GM12875 (cell line): ENCODE measurements around the gene PLEKHM3.
"Not testable (repeated sequence)": the region's sequence is repeated elsewhere in the genome, so short reads cannot be mapped to it uniquely, and the experiment has no call there.

Source experiments
- H3K4me3 ChIP-seq: one replicate; pipeline ENCODE4 v1.5.1; 2011; ENCODE audit warnings: low read depth, low read length, control low read depth
- TF ChIP-seq, protein P1 (sequence below): IDR thresholded peaks from 2 replicates; pipeline ENCODE4 v1.5.1; 2011; ENCODE audit warnings: low read depth, mild to moderate bottlenecking, control low read depth, inconsistent platforms, low read length, moderate library complexity, borderline replicate concordance; ENCODE audit not compliant: insufficient read depth

Gene PLEKHM3

GRCh38 chr2:207911215-207911614, 114.1 kb downstream of the PLEKHM3 start:
- TF ChIP-seq, protein P1, sequence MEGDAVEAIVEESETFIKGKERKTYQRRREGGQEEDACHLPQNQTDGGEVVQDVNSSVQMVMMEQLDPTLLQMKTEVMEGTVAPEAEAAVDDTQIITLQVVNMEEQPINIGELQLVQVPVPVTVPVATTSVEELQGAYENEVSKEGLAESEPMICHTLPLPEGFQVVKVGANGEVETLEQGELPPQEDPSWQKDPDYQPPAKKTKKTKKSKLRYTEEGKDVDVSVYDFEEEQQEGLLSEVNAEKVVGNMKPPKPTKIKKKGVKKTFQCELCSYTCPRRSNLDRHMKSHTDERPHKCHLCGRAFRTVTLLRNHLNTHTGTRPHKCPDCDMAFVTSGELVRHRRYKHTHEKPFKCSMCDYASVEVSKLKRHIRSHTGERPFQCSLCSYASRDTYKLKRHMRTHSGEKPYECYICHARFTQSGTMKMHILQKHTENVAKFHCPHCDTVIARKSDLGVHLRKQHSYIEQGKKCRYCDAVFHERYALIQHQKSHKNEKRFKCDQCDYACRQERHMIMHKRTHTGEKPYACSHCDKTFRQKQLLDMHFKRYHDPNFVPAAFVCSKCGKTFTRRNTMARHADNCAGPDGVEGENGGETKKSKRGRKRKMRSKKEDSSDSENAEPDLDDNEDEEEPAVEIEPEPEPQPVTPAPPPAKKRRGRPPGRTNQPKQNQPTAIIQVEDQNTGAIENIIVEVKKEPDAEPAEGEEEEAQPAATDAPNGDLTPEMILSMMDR, result no peak
- no peak overlapping the region for H3K4me3 ChIP-seq

DNA sequence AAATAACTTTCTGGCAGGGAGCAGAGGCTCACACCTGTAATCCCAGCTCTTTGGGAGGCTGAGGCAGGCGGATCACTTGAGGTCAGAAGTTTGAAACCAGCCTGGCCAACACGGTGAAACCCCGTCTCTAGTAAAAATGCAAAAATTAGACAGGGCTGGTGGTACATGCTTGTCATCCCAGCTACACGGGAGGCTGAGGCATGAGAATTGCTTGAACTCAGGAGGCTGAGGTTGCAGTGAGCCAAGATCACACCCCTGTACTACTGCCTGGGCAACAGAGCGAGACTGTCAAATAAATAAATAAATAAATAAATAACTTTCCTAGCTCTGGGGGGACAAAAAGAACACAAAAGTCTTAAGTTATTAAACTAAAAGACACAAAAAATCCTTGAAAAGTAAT, 118.8 kb downstream of the PLEKHM3 start:
- not testable (repeated sequence) for H3K4me3 ChIP-seq

GRCh38 chr2:207905546-207905945, 119.8 kb downstream of the PLEKHM3 start:
- no peak overlapping the region for H3K4me3 ChIP-seq
- TF ChIP-seq, protein P1, result no peak

- TF ChIP-seq, protein P1, result no peak
- H3K4me3 ChIP-seq, result no peak overlapping the region
Measured at GRCh38 chr2:207903236-207903635, 122.1 kb downstream of the PLEKHM3 start.

DNA sequence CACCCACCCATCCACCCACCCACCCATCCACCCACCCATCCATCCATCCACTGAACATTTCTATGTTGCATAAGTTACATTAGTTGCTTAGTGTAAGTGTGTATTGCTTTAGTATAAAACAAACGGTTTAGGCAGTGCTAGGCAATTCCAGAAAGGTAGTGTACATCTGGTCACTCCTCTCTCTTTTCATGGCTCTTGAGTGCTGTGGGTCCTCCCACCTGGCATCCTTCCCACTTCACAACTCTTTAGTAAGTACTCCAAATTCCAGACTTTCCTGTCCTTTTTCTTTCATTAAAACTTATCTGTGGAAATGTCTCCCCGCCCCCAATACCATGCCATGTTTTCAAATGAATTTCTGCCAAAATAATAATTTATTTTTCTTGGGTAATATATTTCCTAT, 122.5 kb downstream of the PLEKHM3 start:
- TF ChIP-seq, protein P1, result no peak
- H3K4me3 ChIP-seq, result no peak overlapping the region

DNA sequence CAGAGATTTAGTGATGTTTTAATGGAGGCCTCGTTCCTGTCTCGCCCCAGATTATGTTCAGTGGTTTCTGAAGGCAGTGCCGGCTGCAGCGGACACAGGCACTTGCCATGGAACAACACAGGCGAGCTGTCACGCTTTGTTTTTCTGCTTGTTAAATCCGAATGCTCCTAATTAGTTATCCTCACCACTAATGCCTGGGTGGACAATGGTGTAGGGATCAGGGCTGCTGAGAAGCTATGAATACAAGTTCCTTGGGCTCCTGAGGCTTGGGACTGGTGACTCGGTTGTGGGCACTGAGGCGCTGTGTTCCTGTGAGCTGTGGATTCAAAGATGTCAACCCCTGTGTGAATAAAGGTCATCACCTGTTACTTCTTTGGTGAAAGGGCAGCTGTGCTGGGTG, 123.5 kb downstream of the PLEKHM3 start:
- H3K4me3 ChIP-seq, result no peak overlapping the region
- TF ChIP-seq, protein P1, result no peak

DNA sequence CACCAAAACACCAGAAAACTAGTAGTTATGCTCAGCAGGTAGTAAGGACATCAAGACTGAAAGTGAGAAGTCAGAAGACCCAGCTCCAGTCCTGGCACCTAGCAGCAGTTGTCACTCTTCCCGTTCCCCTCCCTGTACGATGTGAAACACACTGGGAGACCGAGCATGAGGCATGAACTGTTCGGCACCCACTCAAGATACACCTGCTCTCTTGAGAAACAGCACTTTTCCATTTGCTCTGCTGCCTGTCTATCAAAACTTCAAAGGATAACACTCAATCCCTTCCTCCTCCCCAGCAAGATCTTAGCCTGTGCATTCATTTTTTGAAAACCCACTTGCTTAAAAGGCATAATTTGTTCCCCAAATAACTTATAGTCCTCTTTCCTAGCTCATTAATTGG, 123.9 kb downstream of the PLEKHM3 start:
- no peak overlapping the region for H3K4me3 ChIP-seq
- TF ChIP-seq, protein P1, result no peak

GRCh38 chr2:207898354-207898695, 127.0 kb downstream of the PLEKHM3 start:
- TF ChIP-seq, protein P1, result no peak
- no peak overlapping the region for H3K4me3 ChIP-seq
